GM18909 (cell line): ENCODE results near the gene TUBA4B.

Experiments used
- ATAC-seq: cut with Tn5 transposase; IDR thresholded peaks from one replicate; pipeline ENCODE4 v1.9.1; 2021; ENCODE audit warnings: mild to moderate bottlenecking; ENCODE audit not compliant: unreplicated experiment, poor library complexity

The TUBA4B gene

DNA sequence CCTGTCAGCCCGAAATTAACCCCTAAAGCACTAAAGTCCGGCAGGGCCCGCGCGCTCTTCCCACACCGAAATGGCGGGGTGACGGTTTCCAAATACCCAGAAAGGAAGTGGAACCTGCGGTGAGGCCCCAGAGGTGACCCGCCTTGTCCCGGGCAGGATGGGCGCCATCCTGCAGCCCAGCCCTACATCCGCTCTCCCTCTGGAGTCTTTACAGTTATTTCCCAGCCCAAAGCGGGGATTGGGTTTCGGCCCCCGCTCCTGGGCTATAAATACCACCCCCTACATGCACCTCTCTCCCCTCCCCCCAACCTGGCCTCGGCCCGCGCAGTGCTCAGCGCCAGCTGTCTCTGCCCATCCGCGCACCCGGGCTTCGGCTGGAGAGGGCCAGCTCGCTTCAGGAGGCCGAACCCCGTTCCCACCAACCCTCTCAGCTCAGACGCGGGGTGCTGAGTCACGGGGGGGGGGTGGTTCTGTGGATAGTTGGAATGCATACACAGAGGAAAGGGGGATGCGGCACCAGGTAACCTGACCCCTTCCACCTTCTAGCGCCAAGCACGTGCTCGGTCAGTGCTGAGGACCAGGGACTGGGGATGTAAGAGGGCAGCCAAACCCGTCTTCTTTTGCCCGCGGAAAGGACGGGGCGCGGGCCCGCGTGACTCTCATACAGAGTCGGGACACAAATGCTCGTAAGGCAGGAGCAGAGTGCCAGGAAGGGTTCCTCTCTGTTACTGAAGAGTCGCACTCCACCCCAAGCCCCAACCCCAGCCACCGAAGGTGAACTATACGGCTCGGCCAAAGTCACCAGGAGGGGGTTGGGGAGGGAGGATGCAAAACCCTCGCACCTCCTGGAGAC lies at the start of gene TUBA4B:
Gene TUBA4B, plus strand, starts transcription at position 344 of the 853 bp plus-strand sequence. Its CDS starts 165 bp downstream, at position 509.
- peak; percentile 9 for ATAC-seq

DNA sequence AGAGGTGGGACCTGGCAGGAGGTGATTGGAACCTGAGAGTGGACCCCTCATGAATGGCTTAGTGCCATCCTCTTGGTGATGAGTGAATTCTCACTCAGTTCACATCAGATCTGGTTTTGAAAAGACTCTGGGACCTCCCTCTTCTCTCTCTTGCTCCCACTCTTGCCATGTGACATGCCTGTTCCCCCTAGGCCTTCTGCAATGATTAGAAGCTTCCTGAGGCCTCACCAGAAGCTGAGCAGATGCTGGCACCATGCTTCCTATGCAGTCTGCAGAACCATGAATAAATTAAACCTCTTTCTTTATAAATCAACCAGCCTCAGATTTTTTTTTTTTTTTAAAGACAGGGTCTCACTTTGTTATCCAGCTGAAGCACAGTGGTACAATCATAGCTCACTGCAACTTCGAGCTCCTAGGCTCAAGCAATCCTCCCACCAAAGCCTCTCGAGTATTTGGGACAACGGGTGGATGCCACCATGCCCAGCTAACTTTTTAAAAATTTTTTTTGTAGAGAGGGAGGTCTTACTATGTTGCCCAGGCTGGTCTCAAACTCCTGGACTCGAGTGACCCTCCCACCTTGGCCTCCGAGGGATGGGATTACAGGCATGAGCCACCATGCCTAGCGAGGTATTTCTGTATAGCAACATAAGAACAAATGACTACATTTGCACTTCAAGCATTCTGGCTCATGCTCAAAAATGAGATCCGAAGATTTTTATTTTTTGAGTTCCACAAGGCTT lies 48.4 kb upstream of the TUBA4B start:
- ATAC-seq: no peak

DNA sequence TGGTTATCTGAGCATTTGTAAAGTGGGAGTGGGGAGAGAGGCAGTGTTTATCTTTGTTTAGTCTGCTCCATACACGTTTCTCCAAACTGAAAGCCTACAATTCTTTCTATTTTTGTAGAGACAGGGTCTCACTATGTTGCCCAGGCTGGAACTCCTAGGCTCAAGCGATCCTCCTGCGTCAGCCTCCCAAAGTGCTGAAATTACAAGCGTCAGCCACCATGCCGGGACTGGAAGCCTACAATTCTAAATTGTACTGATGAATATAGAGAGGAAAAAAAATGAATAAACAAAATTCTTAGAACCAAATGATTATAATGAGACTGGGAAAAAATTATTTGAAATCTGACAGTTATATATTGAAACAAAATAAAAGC lies 47.9 kb upstream of the TUBA4B start:
- ATAC-seq: no peak

DNA sequence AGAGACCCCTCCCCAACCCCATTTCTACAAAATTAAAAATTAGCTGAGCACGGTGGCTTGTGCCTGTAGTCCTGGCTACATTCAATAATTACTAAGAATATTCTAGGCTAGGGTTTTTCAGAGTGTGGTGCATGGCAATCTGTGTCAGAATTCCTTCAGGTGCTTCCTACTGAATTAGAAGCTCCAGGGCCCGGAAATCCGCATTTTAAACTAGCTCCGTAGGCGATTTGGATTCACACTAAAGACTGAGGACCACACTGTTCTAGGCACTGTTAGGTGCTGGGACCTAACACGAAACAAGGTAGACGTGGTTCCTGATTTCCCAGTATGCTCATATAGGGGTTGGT lies 47.1 kb upstream of the TUBA4B start:
- ATAC-seq: no peak

DNA sequence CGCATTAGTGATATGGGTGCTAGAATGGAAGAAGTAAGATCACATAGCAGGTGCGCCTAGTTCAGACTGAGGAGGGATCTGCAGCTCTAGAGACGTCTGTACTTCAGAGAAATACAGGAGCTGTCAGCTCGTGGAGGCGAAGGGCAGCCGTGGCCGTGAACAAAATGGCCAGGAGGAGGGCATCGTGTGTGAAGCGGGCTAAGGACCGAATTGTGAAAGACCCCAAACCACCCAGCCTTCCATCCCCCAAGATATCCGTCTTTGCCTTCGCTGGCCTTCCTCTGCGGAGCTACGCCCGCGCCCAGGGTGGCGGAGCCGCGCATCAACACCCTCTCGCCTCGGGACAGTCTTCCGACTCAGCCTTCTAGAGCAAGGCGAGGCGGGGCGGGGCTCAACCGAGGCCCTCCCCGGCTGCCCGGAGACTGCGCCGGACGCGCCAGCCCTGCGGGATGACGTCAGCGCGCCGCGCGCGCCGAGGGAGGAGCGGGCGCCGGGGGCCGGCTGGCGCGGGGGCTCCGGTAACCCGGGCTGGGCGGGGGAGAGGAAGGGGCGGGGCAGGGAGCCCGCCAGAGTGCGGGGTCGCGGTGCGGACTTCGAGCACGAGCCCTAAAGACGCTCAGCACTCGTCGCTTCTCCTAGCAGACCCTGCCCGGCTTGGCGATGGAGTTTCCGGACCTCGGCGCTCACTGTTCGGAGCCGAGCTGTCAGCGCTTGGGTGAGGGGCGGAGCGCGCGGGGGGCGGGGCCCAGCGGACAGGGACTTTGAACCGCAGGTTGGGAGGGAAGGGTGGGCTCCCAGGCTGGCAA lies 46.5 kb upstream of the TUBA4B start, which contains the start of gene ZFAND2B:
Gene ZFAND2B, plus strand, starts transcription at position 455 of the 806 bp plus-strand sequence. Its CDS starts 206 bp downstream, at position 661.
- ATAC-seq: peak; percentile 97

DNA sequence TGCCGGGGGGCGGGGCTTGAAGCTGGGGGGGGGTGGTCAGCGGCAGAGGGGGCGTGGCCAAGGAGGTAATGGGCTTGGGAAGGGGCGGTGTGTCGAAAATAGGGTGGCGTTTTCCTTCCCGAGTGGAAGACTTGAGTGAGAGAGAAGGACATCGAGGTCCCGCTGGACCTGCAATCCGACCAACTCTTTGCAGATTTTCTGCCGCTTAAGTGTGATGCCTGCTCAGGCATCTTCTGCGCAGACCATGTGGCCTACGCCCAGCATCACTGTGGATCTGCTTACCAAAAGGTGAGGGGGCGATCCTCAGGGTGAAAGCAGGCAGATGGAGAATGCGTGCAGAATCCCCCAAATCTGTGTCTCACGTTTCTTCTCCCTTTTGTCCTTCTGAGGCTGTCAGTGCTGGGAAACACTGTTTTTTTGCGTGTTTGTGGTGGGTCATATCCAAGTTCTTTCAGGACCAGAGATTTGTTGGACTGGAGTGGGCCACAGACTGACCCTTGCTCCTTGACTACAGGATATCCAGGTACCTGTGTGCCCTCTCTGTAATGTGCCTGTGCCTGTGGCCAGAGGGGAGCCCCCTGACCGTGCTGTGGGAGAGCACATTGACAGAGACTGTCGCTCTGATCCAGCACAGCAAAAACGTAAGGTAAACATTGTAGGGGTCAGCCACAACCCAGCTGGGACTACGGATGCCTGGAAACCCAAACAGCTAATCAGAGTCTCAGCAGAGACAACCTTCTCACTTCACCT lies 45.7 kb upstream of the TUBA4B start:
- ATAC-seq: no peak

DNA sequence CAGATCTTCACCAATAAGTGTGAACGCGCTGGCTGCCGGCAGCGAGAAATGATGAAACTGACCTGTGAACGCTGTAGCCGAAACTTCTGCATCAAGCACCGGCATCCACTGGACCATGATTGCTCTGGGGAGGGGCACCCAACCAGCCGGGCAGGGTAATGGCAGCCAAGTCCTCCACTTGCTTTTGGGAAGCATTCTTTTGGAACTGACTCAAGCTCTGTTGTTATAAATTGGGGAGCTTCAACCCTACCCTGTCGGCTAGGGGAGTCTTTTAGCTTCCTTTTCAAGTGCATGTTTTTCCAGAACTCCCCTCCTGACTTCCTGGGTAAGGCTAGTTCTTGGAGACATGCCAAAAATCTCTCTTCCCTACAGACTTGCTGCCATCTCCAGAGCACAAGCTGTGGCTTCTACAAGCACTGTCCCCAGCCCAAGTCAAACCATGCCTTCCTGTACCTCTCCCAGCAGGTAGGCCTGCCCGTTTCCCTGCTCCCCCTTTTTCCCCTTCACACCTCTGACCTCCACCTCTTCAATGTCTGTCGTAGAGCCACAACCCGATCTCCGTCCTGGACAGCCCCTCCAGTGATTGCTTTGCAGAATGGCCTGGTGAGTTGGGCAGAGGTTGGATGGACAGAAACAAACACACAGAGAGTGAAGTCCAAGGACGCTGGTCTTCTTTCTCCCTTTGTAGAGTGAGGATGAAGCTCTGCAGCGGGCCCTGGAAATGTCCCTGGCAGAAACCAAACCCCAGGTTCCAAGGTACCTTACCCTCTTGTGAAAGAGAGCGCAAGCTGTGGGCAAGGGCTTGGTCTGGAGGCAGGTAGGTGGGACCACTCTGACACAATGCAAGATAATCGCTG lies 44.9 kb upstream of the TUBA4B start:
- no peak for ATAC-seq

DNA sequence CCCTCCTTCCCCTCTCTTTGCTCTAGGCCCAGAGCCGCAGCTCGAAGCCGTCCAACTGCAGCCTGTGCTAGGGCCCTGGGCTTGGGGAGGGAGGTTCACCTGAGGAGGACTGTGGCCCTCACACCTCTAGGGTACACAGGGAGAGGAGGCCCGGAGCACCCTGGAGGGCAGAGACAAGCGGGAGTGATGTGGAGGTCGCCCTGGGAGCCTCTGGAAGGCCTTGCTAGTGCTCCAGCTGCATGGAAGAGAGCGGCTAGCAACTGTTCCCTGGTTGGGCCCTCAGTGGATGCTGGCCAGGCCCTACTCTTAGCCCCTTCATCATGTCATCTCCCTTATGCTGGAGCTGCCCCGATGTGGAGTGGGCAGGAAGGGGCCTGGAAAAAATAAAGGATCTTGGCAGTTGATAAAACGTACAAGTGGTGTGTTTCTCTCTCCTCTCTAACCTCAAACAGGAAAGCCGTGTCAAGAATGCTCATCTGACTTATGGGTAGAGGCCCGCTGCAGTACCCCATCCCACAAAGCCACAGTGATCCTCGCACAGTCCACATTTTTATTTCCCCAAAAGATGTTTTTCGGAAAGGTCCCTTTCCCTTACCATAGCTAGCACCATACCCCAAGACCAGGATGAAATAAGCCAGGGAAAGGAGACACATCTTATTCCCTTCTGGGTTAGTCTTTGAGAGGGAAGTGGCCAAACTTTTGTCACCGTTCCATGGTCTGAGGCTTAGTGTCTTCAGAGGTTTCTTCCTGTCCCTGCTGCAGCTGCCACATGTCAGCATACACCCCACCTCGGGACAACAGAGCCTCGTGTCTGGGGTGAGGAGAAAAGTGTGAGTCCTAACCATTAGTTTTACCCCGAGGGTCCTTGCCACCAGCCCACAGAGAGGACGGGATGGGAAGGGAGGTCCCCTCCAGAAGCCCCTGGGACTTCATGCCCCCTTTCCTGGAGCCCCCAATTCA lies 43.5 kb upstream of the TUBA4B start:
- no peak for ATAC-seq

DNA sequence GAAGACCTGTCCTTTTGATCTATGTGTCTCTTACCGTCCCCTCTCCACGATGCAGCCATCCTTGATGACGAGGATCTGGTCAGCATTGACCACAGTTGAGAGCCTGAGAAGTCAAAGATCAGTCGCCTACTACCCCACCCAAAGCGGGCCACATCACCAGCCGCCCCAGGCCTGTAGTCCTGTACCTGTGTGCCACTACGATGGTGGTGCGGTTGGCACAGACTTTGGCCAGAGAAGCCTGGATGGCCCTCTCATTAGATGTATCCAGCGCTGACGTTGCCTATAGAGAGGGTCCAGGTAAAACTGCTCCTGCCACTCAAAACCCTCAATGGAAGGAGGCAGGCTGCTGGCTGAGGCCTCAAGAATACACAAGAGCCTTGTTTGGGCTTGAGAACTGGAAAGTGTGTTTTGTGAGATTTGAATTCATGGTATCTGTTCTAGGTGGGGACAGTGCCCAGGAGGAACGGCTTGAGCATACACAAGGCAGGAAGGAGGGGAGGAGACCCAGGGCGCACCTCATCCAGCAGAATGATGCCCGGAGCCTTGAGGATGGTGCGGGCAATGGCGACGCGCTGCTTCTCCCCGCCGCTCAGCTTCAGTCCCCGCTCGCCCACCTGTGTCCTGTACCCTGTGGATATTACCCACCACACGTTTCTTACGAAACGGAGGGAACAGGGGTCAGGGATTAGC lies 42.7 kb upstream of the TUBA4B start:
- ATAC-seq: no peak

DNA sequence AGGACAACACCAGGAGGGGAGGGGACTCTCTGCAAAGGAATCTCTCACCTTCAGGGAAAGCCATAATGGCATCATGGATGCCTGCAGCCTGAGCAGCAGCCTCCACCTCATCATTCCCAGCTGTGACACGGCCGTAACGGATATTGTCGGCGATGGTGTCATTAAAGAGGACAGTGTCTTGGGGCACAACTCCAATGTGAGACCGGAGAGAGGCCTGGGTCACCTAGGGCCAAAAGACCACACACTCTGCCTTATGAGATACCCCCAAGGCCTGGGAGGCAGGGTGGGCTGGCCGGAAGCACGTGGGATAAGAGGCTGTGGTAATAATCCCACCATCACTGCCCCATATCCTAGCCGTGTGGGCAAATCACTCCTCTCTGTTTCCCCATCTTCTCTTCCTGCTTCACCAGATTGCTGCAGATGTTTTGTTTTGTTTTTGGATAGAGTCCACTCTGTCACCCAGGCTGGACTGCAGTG lies 42.1 kb upstream of the TUBA4B start:
- no peak for ATAC-seq

DNA sequence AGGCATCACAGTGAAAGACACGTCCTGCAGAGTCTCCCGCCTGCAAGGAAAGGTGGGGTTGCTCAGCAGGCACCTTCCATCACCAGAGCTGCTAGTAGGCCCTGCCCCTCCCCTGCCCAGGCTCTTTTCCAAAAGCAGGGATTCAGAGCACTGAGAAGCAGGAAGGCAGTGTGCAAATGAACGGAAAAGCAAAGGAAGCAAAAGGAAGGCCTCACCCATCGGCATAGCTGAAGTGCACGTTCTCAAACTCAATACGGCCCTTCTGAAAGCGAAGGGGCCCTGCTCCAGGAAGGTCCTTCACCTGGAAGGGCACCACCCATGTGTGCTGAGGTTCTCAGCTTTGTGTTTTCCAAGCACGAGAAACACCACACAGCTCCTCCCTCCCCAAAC lies 40.0 kb upstream of the TUBA4B start:
- no peak for ATAC-seq

DNA sequence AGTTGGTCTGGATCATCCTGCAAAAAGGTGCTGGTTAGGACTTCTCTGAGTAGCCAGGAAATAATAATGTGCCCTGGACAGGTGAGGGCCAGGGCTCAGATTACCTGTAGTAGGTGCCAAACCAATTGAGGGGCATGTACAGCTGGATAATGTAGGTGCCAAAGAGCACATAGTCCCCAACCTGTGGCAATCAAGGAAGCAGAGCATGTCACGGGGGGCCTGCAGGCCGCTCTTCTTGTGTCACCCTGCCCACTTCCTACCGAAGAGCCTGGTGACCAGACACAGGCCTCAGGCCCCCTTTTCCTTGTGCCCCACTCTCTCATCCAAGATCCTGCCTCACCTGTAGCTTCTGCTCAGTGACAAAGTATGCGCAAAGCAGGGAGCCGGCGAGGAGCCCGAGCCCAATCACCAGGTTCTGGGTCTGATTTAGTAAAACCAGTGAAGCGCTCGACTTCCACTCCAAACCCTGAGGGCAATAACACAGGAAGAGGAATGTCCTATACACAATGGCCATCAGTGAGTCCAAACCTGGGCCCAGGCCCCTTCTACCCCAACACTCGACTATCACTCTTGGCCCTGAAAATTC lies 39.5 kb upstream of the TUBA4B start:
- ATAC-seq: no peak

DNA sequence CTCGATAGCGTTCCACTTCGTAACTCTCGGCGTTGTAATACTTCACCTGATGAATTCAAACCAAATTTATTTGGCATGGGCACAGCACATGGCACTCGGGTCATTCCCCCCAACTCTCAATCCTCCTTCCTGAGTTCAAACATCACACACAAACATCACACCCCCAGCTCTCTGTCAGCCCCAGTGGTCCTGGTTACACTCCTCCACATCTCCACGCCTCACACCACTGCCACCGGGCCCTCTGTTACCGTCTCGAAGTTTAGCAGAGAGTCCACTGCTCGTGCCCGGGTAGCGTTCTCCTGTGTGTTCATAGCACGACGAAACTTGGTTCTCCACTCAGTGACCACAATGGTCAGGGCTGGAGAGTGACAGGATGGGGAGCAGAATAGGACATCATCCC lies 38.9 kb upstream of the TUBA4B start:
- no peak for ATAC-seq

DNA sequence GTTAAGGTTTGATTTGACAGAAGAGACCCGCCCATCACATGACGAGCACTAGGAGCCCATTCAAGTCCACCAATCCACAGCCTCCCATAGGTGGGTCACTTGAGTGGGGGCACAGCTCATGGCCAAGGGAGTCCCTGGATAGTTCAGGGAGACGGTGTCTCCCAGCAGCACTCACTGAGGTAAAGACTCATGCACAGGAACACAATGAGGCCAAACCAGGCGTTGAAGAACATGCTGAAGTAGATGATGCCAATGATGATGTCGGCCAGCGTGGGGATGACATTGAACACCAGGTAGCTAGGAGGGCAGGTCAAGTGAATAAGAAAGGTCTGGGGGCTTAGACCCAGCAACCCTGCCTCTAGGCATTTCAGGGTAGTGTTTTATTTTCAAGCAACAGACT lies 38.3 kb upstream of the TUBA4B start:
- no peak for ATAC-seq

DNA sequence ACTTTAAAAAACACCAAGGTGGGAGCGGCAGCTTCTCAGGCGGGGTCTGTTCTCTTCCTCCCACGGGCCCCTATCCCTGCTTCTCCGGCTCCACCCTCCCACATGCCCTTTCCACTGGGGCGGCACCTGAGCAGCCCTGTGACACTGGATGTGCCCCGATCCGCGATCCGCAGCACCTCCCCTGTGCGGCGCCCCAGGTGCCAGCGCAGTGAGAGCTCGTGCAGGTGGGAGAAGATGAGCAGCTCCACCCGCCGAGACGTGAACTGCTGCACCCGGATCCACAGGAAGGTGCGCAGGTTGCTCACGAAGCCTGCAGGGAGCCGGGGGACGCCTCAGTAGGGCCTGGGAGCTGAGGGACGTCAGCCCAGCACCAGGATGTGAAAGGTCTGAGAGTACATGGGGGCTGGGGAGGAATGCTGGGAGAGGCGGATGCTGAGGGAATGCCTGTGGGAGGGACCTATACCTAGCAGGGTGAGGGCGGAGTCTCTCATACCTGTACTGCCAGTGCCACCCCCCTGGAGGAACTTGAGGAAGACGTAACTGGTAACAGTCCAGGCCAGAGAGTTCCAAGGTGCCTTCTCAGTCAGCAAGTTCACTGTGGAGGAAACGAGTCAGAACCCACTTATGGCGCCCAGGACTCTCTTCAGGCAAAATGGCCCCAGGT lies 37.0 kb upstream of the TUBA4B start:
- no peak for ATAC-seq

DNA sequence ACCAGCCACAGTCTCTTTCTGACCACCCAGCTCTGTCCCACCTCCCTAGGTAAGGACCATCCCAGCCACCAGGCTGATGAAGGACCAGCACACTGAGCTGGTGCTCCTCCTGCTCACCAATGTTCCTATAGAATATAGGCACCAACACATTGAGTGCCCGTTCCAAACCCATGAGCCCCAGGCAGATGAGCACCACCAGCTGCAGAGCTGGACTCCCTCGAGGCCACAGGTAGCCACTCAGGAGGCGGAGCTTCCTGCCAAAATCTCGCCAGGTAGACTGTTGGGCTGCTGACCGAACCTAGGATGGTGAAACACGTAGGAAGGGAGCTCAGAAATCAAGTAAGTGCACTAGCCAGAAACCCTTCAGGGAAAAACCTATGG lies 36.5 kb upstream of the TUBA4B start:
- no peak for ATAC-seq
